NCI-H1694 (cell line): ENCODE results near the gene RBP3.
"Not testable (repeated sequence)": the region's sequence is repeated elsewhere in the genome, so short reads cannot be mapped to it uniquely, and the experiment has no call there.

Experiments used
- DNase-seq: peaks from one replicate; lab custom pipeline; 2025; lab: John Stamatoyannopoulos, UW

The RBP3 gene

DNA sequence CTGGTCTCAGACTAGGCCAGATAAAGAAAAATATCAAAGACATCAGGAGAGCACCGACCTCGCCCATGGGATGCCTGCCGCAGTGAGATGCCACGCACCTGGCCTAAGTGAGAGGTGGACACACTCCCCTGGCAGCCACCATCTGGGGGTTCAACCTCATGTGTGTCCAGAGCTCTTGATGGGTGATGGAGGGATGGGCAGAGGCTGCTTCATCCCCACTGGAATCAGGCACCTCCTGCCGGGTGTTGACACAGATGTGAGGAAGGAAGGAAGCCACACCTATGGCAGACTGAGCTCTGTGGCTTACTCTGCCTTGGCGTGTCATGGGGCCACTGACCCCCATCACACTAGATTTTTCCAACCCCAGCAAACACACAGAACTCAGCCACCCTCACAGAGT, 24.6 kb downstream of the RBP3 start:
- DNase-seq: no peak

DNA sequence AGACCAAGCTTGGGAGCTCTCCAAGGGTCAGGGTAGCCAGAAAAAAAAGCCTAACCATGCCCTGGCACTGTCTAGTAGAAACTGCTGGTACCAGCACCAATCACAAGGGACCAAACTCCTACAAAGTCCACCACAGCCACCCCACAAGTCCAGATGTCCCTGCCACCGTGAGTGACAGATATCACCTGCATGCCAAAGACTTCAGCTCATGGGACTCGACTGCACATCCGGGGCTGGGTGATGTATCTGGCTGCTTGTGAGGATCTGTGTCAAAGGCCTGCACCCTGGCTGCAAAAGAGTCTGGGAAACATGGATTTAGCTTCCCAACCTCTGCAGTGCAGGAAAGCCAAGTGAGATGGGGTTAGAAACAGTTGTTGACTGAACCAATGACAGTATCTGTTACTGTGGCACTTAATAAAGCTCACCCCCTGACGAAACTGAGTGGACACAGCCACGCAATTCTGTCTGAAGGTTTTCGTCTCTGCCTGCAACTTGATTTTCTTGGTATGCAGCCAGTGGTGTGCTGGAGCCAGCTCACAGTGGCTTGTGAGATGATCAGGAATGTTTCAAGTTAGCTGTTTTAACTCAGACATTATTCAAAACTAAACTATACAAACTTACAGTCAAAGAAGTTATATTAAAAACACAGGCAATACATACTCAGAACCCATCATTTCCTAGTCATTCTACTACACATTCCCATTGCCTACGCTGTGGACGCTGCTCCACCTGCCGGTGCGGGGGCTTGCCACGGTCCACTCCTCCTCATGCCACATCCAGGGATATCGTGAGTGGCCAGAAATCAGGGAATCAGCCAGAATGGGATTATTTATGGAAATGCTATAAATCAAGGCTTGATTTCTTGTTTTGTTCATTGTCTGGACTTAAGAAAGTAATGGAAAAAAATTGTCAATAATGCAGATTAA, 26.7 kb downstream of the RBP3 start:
- no peak for DNase-seq

GRCh38 chr10:47376522-47377220, 28.5 kb downstream of the RBP3 start:
- DNase-seq: no peak

DNA sequence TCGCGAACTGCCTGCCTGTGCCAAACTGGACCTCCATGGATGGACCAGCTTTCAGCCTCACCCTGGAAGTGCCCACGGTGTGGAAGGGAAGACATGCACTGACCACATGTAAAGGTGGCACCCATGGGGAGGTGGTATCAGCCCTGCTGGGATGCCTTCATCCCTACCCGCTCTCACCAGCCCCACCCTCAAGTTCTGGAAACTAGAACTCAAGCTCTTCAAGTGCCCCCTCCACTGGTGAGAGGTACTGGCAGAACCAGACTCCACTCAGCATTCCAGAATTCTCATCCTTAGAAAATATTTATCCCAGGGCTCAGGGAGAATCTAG, 30.0 kb downstream of the RBP3 start:
- DNase-seq: no peak

- DNase-seq: no peak
Observed at GRCh38 chr10:47378606-47379444, 30.7 kb downstream of the RBP3 start.

DNA sequence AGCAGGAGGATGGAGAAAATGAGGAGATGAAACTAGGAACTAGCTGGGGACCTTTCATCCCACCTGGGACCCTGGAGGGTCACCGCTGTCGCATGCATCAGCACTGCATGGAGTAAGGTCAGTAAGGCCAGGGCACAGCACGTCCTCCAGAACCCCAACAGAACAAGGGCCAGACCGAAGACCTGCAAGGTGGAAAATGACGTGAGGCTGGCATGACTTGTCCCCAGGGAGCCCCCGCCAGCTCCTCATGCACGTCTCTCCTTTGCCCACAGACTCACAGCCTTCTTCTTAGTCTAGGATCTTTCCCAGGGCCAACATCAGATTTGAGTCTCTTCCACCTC, 31.3 kb downstream of the RBP3 start:
- DNase-seq: no peak

GRCh38 chr10:47379901-47380300, 31.7 kb downstream of the RBP3 start:
- no peak for DNase-seq

DNA sequence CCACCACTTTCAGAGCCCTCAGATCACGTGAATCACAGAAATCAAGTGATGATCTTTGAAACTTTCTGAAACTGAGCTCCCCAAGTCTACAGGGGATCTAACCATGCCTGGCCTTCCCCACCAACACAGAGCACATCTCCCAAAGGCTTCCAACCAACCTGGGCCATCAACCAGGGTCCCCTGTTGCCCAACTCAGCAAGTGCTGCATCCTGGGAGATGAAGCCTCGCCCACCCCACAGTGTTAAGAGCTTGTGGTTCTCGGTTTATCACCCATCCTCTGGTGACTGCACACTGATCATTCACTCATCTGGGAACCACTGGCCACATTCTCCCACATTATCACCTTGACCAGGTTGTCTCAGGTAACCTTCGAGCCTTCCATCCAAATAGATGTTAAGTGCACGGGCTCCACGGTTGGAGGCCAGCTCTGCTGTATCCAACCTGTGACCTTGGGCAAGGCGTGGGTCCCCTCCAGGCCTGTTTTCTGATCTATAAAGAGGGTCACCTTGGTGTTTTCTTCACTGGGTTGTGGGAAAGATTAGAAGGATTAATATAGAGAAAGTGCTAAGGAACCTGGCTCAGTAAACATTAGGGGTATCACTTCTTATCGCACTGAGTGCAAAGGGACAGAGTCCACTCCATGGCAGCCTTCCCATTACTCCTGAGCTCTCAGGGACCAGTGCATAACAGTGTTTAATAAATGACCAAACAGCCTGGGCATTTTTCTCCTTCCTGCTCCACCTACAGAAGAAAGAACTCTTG, 32.4 kb downstream of the RBP3 start:
- no peak for DNase-seq

- no peak for DNase-seq
Observed at GRCh38 chr10:47381103-47381395, 32.9 kb downstream of the RBP3 start.

- DNase-seq: no peak
Observed at GRCh38 chr10:47381427-47382379, 33.5 kb downstream of the RBP3 start.

- no peak for DNase-seq
Observed at GRCh38 chr10:47383261-47384147, 35.3 kb downstream of the RBP3 start.

DNA sequence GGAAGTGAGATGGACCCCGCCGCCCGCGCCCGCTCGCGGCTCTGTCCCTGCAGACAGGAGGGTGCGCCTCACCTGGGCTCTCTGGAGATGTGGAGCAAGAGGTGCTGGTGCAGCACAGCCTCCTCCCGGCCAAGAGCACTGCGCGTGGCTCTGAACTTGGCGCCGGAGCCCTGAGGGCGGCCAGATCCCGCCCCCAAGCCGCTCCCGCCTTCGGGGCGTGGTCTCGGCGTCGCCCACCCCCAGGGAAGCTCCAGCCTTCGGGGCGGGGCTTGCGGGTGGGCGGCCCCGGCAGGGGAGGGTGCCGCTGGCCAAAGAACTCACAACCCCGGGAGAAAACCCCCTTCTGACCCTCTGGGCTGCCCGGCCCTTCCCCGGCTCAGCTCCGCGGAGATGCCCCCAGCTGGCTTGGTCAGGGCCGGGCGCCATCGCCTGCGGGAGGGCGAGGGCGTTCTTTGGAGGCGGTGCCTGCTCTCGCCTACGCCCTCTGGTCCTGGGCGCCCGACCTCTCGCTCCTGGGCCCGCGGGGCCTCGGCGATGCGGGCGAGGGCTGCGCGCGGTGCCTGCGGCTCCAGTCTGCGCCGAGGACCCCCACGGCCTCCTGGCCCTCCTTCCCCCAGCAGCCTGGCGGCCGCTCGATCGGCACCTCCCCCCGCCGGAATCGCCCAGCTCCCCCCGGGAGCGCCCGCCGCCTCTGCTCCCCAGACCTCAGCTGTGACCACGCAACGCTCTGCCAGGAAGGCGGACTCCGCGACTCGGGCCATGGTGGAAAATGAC, 36.2 kb downstream of the RBP3 start, which contains the start of gene ZNF488:
Gene ZNF488 (minus strand): TSS at position 146 of the 774 bp plus-strand sequence. CDS start 15,464 bp downstream, outside the sequence.
- peak; percentile 50 for DNase-seq

- not testable (repeated sequence) for DNase-seq
Observed at GRCh38 chr10:47386104-47386503, 37.9 kb downstream of the RBP3 start.

DNA sequence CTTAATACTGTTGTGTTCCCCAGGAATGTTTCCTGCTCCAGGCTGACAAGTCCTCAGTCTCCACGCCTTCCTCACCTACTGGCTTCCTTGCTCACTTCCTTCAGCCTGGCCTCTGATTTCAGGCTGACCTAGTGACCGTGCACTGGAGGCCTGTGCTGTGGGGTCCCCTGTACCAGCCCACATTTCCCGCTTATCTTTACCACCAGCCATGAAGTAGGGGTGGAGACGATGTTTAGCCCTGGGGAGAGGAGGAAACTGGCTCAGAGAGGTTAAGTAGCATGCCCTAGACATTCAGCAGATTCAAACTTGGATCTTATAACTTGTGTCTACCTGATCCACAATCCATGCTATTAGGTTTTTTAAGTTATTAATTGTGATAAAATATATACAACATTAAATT, 40.7 kb downstream of the RBP3 start:
- no peak for DNase-seq

DNA sequence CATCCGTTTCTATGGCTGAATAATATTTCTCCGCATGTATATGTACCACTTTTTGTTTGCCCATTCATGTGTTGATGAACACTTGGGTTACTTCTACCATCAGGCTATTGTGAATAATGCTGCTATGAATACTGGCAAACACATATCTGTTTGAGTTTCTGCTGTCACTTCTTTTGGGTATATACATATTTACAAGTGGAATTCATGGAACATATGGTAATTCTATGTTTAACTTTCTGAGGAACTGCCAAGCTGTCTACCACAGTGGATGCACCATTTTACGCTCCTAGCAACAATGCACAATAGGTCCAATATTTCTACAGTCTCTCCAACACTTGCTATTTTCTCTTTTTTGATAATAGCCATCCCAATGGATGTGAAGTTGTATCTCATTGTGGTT, 41.5 kb downstream of the RBP3 start:
- no peak for DNase-seq

DNA sequence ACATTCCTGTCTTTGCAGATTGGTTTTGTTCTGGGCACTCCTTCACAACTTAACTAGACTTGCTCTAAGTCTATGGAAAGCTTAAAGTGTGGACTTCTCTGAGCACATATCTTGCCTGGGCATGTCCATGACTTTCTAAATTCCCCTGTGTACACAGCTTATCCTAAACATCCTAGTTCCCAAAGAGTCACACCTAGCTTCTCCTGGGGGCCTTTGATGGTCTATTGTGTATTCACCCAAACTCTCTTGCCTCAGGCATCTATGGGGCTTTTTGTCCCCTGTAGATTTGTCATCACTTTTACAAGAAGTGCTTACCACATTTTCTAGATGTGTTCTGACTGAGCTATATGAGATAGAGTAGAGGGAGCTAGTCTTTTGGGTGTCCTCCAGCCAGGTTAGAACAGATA, 48.2 kb downstream of the RBP3 start:
- no peak for DNase-seq

DNA sequence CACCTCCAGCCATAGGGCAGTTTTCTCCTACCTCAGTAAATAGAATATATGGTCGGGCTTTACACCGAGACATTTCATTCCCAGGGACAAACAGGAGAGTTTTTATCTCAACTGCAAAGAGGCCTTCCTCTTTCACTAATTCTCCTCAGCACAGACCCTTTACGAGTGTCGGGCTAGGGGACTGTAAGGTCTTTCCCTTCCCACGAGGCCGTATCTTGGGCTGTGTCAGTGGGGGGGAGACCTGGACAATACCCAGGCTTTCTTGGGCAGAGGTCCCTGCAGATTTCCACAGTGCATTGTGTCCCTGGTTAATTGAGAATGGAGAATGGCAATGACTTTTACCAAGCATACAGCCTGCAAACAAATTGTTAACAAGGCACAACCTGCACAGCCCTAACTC, 49.1 kb downstream of the RBP3 start:
- no peak for DNase-seq

DNA sequence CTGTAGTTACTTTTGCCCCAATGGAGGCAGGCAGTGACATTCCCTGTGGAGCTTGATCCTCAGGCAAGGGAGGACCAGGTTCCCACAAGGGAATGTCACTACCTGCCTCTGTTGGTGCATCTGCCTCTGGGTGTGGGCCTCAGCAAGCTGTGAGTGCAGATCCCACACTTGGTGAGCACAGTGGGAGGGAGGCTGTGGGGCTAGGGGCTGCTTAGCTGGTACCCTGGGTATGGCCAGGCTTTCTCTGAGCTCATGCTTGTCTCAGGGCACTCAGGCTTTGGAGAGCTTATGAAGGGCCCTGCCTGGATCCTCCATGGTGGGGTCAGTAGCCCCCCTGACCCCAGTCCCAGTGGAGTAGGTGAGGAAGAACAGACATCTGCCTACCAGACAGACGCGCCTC, 52.1 kb downstream of the RBP3 start:
- no peak for DNase-seq

GRCh38 chr10:47400786-47401185, 52.6 kb downstream of the RBP3 start:
- no peak for DNase-seq
